NCI-H524 (cell line): Measurements from ENCODE around the gene GRIK4.
A peak's percentile ranks its signal among the peaks of the same experiment; 100 is the strongest.

Experiments
- DNase-seq, 2 experiments: peaks; one replicate each; lab custom pipeline; 2025; lab: John Stamatoyannopoulos, UW

Gene GRIK4

GRCh38 chr11:120525261-120526171, 14.0 kb downstream of the GRIK4 start:
- DNase-seq: no peak

- DNase-seq: no peak
Measured at GRCh38 chr11:120526241-120526640, 14.7 kb downstream of the GRIK4 start.

- DNase-seq: peak; percentile 67 to 87
Measured at GRCh38 chr11:120527111-120527761, 15.7 kb downstream of the GRIK4 start.

- DNase-seq: no peak
Measured at GRCh38 chr11:120528749-120529148, 17.2 kb downstream of the GRIK4 start.

GRCh38 chr11:120529214-120529613, 17.7 kb downstream of the GRIK4 start:
- DNase-seq: no peak

- DNase-seq: no peak
Measured at GRCh38 chr11:120529911-120530310, 18.4 kb downstream of the GRIK4 start.

GRCh38 chr11:120532082-120532831, 20.7 kb downstream of the GRIK4 start:
- DNase-seq: no peak

GRCh38 chr11:120532832-120533196, 21.3 kb downstream of the GRIK4 start:
- DNase-seq: no peak

GRCh38 chr11:120536091-120536796, 24.7 kb downstream of the GRIK4 start:
- DNase-seq: no peak

- DNase-seq: no peak
Measured at GRCh38 chr11:120536797-120537169, 25.2 kb downstream of the GRIK4 start.

- no peak for DNase-seq
Measured at GRCh38 chr11:120537996-120538395, 26.4 kb downstream of the GRIK4 start.

GRCh38 chr11:120538707-120539106, 27.2 kb downstream of the GRIK4 start:
- no peak for DNase-seq

GRCh38 chr11:120539667-120540369, 28.3 kb downstream of the GRIK4 start:
- peak in 1 of 2 experiments; percentile 19 for DNase-seq

GRCh38 chr11:120540744-120541465, 29.4 kb downstream of the GRIK4 start:
- DNase-seq: peak in 1 of 2 experiments; percentile 47

GRCh38 chr11:120543521-120544215, 32.1 kb downstream of the GRIK4 start:
- no peak for DNase-seq

- DNase-seq: no peak
Measured at GRCh38 chr11:120545813-120546212, 34.3 kb downstream of the GRIK4 start.

GRCh38 chr11:120546312-120547205, 35.0 kb downstream of the GRIK4 start:
- DNase-seq: no peak

- DNase-seq: no peak
Measured at GRCh38 chr11:120547316-120547715, 35.8 kb downstream of the GRIK4 start.
